SH-SY5Y (cell line): Measurements from ENCODE around the gene UBASH3A.

ENCODE experiments used
- GATA2 ChIP-seq: IDR thresholded peaks from 2 replicates; pipeline ENCODE4 v1.6.1; 2011; ENCODE audit warnings: mild to moderate bottlenecking, low read depth, low read length
- GATA3 ChIP-seq: IDR thresholded peaks from 2 replicates; pipeline ENCODE4 v1.6.1; 2011; ENCODE audit warnings: low read depth, mild to moderate bottlenecking, low read length, moderate library complexity

DNA sequence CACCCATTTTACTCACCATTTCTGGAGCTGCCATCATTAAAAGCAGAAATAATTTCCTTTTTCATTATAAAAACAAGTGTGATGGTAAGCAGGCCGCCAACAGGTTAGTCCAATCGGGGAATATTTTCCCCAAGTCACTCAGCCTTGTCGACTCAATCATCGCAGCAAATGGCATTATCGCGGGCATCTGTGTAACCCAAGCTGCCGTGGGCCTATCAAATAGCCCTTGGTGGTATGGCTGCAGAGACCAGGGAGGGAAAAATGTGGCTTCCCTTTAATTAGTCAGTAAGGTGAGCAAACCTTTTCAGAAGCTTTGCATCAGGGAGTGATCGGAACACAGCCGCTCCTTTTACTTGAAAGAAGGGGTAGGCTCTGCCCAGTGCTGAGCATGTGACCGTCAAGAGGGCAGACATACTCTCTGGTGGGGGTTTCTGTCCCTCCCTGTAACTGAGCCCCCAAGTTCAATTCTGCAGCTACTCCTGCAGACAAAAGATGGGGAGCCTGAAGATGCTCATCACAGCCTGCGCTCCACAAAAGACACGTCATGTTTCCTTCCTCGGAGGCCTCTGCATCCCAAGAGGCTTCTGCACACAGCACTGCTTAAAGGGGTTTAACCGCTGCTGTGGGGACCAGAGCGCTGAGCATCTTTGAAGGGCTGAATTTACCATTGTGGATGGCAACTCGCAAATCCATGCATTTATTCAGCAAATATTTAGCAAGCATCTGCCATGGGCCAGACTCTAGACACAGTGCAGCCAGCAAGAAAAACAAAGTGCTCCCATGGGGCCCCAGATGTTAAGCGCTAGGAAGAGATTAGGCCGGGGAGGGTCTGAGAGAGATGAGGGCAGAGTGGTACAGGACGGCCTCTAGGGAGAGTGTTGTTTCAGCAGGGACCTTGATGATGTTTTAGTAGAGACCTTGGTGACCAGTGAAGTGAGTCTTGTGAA is 6.6 kb upstream of the UBASH3A start:
- TF ChIP-seq GATA2 = no peak
- TF ChIP-seq GATA3 = no peak
